Upper lobe of right lung (tissue), 1 donor: ENCODE data around the gene MED17. TPM values are rescaled to one million over a fixed set of nuclear protein-coding genes. Genes with fewer than 3 reads are reported as not detected.

Experiments used
- ATAC-seq: fragments of 200-7000 bp; cut with Tn5 transposase; one replicate; pipeline ENCODE4 v1.9.1; 2020; ENCODE audit warnings: mild to moderate bottlenecking, moderate library complexity
- DNase-seq: peaks from one replicate; pipeline ENCODE4 v3.0.0-alpha.2; 2020
- H3K27ac ChIP-seq: fragments of 200-600 bp; one replicate; pipeline ENCODE4 v1.8.0; 2022
- H3K27me3 ChIP-seq: fragments of 200-600 bp; one replicate; pipeline ENCODE4 v1.8.0; 2022; ENCODE audit warnings: mild to moderate bottlenecking
- H3K36me3 ChIP-seq: fragments of 200-600 bp; one replicate; pipeline ENCODE4 v1.8.0; 2022
- H3K4me1 ChIP-seq: fragments of 200-600 bp; one replicate; pipeline ENCODE4 v1.8.0; 2022
- H3K4me3 ChIP-seq: fragments of 200-600 bp; one replicate; pipeline ENCODE4 v1.8.0; 2022; ENCODE audit warnings: mild to moderate bottlenecking
- H3K9me3 ChIP-seq: fragments of 200-600 bp; one replicate; pipeline ENCODE4 v1.8.0; 2022
- CTCF ChIP-seq: fragments of 200-600 bp; IDR thresholded peaks from one replicate; pipeline ENCODE4 v1.8.0; 2022; ENCODE audit warnings: antibody characterized with exemption
- intact Hi-C: fragments of 100-400 bp; cut with DNase I; formaldehyde crosslinking; loops from one replicate; pipeline ENCODE4 v1.11.0; 2022
- total RNA-seq: library from RNA; stranded (reverse); fragmentation: NEBNext Ultra II Directional; extraction: Animal tissue kit (Norgen Biotek cat#: 25700); gene quantifications from one replicate; pipeline ENCODE4 v1.2.1, GENCODE V29; 2021
- donor health status: DM: no; HTN: yes; CAD: no; lungs with severe emphysema.

Gene MED17
- total RNA-seq, 1 donor from 2014 or later = 25.8 TPM

GRCh38 chr11:93807980-93808379, 23.9 kb downstream of the MED17 start:
- no peaks in the 10 kb centered on the region for H3K4me1 ChIP-seq
- no peak for DNase-seq
- no peak for ATAC-seq
- intact Hi-C loops = no loop called here
- no peak overlapping the region for H3K27ac ChIP-seq
- no peak for TF ChIP-seq CTCF
- no peaks in the 10 kb centered on the region for H3K9me3 ChIP-seq
- H3K4me3 ChIP-seq = no peak overlapping the region
- no peaks in the 10 kb centered on the region for H3K27me3 ChIP-seq
- peaks cover 100% of the 10 kb centered on the region for H3K36me3 ChIP-seq

- no peaks in the 10 kb centered on the region for H3K4me1 ChIP-seq
- ATAC-seq (no peak), DNase-seq (no peak)
- no peaks in the 10 kb centered on the region for H3K9me3 ChIP-seq
- no peak overlapping the region for H3K27ac ChIP-seq
- H3K27me3 ChIP-seq = no peaks in the 10 kb centered on the region
- intact Hi-C loops = no loop called here
- no peak for TF ChIP-seq CTCF
- H3K36me3 ChIP-seq = peaks cover 82% of the 10 kb centered on the region
- H3K4me3 ChIP-seq = no peak overlapping the region
These were observed 29.9 kb downstream of the MED17 start for GRCh38 chr11:93813974-93814373.

GRCh38 chr11:93814966-93815633, 31.0 kb downstream of the MED17 start:
- TF ChIP-seq CTCF = no peak
- DNase-seq (no peak), ATAC-seq (no peak)
- no peak overlapping the region for H3K4me3 ChIP-seq
- H3K27me3 ChIP-seq = no peaks in the 10 kb centered on the region
- no peaks in the 10 kb centered on the region for H3K4me1 ChIP-seq
- H3K27ac ChIP-seq = no peak overlapping the region
- no peaks in the 10 kb centered on the region for H3K9me3 ChIP-seq
- intact Hi-C loops = no loop called here
- peaks cover 70% of the 10 kb centered on the region for H3K36me3 ChIP-seq

- no peaks in the 10 kb centered on the region for H3K9me3 ChIP-seq
- ATAC-seq (no peak), DNase-seq (no peak)
- intact Hi-C loops = no loop called here
- peaks cover 45% of the 10 kb centered on the region for H3K36me3 ChIP-seq
- TF ChIP-seq CTCF = no peak
- H3K27ac ChIP-seq = no peak overlapping the region
- H3K4me3 ChIP-seq = no peak overlapping the region
- no peaks in the 10 kb centered on the region for H3K4me1 ChIP-seq
- no peaks in the 10 kb centered on the region for H3K27me3 ChIP-seq
These were observed 33.6 kb downstream of the MED17 start for GRCh38 chr11:93817426-93818348.

GRCh38 chr11:93819966-93820695, 36.0 kb downstream of the MED17 start:
- no peak for DNase-seq
- intact Hi-C loops = no loop called here
- Histone ChIP-seq H3K27me3 (no peaks in the 10 kb centered on the region), H3K4me3 (no peak overlapping the region), H3K27ac (no peak overlapping the region), H3K4me1 (no peaks in the 10 kb centered on the region), H3K9me3 (no peaks in the 10 kb centered on the region), H3K36me3 (peaks cover 20% of the 10 kb centered on the region)
- no peak for ATAC-seq
- TF ChIP-seq CTCF = no peak
